Measurements from ENCODE around the gene CCSER1.

CCSER1 gene

DNA sequence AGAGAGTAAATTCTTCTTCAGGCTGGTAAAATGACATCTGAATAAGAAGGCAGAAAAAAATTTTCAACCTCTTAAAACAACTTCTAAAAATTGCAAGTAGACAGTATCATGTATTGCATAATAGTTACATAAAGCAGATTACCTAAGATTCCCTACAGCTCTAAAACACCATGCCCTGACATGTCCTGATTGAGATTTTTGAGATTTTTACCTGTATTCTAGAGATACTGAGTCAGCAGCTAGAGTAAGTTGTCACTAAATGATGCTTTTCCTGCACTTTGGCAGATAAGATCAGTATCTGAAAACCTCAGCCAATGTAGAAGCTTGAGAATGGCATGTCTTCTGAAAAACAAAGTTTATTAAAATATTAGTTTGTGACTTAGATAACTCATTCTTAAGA, 713.6 kb downstream of the CCSER1 start:
- no peaks in the 10 kb centered on the region for H3K9me3 ChIP-seq
- no peaks in the 10 kb centered on the region for H3K27me3 ChIP-seq
- no peak for DNase-seq
- H3K36me3 ChIP-seq: no peaks in the 10 kb centered on the region
- TF ChIP-seq, protein P1, sequence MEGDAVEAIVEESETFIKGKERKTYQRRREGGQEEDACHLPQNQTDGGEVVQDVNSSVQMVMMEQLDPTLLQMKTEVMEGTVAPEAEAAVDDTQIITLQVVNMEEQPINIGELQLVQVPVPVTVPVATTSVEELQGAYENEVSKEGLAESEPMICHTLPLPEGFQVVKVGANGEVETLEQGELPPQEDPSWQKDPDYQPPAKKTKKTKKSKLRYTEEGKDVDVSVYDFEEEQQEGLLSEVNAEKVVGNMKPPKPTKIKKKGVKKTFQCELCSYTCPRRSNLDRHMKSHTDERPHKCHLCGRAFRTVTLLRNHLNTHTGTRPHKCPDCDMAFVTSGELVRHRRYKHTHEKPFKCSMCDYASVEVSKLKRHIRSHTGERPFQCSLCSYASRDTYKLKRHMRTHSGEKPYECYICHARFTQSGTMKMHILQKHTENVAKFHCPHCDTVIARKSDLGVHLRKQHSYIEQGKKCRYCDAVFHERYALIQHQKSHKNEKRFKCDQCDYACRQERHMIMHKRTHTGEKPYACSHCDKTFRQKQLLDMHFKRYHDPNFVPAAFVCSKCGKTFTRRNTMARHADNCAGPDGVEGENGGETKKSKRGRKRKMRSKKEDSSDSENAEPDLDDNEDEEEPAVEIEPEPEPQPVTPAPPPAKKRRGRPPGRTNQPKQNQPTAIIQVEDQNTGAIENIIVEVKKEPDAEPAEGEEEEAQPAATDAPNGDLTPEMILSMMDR (IDR thresholded peaks at IDR 0.05; ENCODE audit: low read depth, low read length): no peak
- no peak overlapping the region for H3K4me3 ChIP-seq (ENCODE audit: low read depth, low read length)
- no peaks in the 10 kb centered on the region for H3K4me1 ChIP-seq

DNA sequence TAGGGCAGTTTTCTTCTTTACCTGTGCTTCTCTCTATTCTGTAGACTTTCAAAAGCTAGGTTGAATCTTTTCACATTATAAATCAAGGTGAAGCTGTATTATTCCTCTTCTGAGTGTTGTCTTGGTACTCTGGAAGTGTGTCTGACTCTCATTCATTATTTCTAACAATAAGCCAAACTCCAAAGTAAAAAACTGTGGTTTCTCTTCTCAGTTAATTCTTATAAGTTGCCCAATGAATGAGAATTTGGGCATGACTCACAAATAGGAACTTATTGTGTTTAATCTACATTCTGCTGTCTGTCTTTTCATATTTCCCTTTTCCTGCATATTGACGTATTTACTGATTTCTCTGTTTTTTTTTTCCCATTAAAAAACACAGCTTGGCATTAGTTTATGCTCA, 714.5 kb downstream of the CCSER1 start:
- H3K27me3 ChIP-seq: no peaks in the 10 kb centered on the region
- no peak overlapping the region for H3K4me3 ChIP-seq (ENCODE audit: low read depth, low read length)
- H3K4me1 ChIP-seq: no peaks in the 10 kb centered on the region
- no peaks in the 10 kb centered on the region for H3K36me3 ChIP-seq
- no peaks in the 10 kb centered on the region for H3K9me3 ChIP-seq
- no peak for DNase-seq
- TF ChIP-seq, protein P1 (IDR thresholded peaks at IDR 0.05; ENCODE audit: low read depth, low read length): no peak

DNA sequence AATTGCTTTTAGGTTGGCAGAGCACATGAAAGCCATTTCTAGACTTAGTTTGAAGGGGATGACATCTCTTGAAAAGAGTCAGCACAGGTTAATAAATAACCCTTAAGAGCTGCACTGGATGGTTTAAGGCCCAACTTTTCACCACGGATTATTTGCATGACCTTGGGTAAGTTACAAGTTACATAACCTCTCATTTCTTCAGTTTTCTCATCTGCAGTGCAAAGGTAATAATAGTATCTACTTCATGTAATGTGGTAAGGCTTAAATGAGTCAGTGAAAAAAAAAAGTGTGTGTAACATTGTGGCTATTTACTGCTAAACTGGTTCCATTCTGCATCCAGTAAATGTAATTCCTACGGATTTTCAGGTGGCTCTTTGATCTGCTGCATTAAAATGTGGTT, 715.8 kb downstream of the CCSER1 start:
- no peak for DNase-seq
- Histone ChIP-seq H3K4me3 (ENCODE audit: low read depth, low read length) (no peak overlapping the region), H3K9me3 (no peaks in the 10 kb centered on the region), H3K4me1 (no peaks in the 10 kb centered on the region), H3K36me3 (no peaks in the 10 kb centered on the region), H3K27me3 (no peaks in the 10 kb centered on the region)
- TF ChIP-seq, protein P1 (IDR thresholded peaks at IDR 0.05; ENCODE audit: low read depth, low read length): no peak

DNA sequence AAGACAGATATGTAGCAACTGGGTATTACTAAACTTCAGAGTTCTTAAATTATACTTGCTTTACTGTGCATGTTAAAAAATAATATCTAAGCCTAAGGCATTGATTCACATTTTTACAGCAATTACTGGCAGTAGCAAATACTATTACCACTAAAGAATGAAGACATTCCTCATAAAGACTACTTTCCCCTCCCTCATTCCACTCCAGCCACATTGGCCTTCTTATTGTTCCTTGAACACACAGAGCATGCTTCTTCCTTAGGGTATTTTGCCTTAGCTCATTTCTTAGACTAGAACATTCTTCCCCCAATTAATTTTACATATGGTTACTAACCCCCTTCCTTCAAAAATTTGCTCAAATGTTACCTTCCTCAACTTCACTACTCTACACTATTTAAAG, 717.0 kb downstream of the CCSER1 start:
- no peaks in the 10 kb centered on the region for H3K36me3 ChIP-seq
- no peak overlapping the region for H3K4me3 ChIP-seq (ENCODE audit: low read depth, low read length)
- no peak for DNase-seq
- H3K27me3 ChIP-seq: no peaks in the 10 kb centered on the region
- H3K9me3 ChIP-seq: no peaks in the 10 kb centered on the region
- TF ChIP-seq, protein P1 (IDR thresholded peaks at IDR 0.05; ENCODE audit: low read depth, low read length): no peak
- H3K4me1 ChIP-seq: no peaks in the 10 kb centered on the region

DNA sequence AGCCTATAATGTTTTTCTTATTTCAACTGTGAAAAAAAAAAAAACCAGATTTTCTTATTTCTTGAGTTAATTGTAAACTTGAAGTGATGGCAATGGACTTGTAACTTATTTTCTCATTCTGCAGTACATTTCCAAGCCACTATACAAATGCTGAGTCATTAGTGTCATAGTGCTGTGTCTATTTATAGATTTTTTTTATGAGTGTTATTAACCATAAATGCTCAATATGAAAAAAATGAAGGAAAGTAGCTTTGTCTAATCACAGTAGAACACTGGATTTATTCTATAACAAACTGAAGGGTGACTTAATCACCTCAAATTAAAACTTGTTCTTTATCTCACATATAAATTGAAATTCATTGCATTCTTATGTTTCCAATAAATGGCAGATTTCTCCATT, 718.6 kb downstream of the CCSER1 start:
- Histone ChIP-seq H3K4me3 (ENCODE audit: low read depth, low read length) (no peak overlapping the region), H3K27me3 (no peaks in the 10 kb centered on the region), H3K36me3 (no peaks in the 10 kb centered on the region), H3K4me1 (no peaks in the 10 kb centered on the region), H3K9me3 (no peaks in the 10 kb centered on the region)
- TF ChIP-seq, protein P1 (IDR thresholded peaks at IDR 0.05; ENCODE audit: low read depth, low read length): no peak
- DNase-seq: no peak

DNA sequence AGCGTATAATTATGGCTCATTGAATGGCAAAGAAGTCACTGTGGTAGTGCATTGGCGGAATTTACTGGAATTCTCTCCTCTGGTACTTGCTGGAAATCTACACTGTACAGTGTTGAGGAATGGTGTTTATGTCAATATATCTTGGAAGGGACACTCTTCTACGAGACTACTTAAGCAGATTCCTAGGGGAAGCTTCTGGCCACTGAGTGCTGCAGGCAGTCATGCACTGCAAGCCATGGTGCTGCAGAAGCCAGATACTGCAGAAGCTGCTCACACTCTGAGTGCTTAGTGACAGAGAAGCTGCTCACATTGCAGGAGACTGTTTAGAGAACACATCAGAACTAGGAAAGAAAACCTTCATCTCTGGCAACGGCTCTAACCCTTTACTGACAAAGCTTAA, 725.0 kb downstream of the CCSER1 start:
- peak; percentile 39 for DNase-seq
- H3K4me3 ChIP-seq (ENCODE audit: low read depth, low read length): no peak overlapping the region
- no peaks in the 10 kb centered on the region for H3K36me3 ChIP-seq
- no peaks in the 10 kb centered on the region for H3K9me3 ChIP-seq
- TF ChIP-seq, protein P1 (IDR thresholded peaks at IDR 0.05; ENCODE audit: low read depth, low read length): no peak
- peaks cover 3% of the 10 kb centered on the region; the same call in 1 of the 2 replicates for H3K4me1 ChIP-seq
- H3K27me3 ChIP-seq: no peaks in the 10 kb centered on the region

All from BE2C (cell line).